ENCODE measurements around the gene CHI3L2. TPM values are rescaled to one million over a fixed set of nuclear protein-coding genes. Genes with fewer than 3 reads are reported as not detected.

The CHI3L2 gene
- total and polyA plus RNA-seq, 2 of the 4 experiments (the other 2 are of a cell fraction), result 0.18 to 0.19 TPM

DNA sequence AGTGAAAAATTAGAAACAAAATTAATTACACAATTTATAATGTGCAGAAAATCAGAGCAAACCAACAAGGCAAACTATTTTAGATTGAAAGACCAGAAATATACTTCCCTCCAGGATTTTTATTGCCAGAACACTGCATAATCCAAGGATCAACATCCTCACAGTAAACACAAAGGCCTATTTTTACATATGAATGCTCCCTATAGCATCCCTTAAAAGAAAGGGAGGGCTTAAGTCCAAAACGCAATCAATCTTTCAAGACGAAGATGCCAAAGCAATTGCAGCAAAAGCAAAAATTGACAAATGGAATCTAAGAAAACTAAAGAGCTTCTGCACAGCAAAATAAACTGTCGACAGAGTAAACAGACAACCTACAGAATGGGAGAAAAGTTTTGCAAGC lies 44.6 kb downstream of the CHI3L2 start:
- H3K9ac ChIP-seq (ENCODE audit: low read depth, low read length), result no peak overlapping the region
- H3K56ac ChIP-seq (ENCODE audit: extremely low read depth, insufficient read depth, low read length), result no peak overlapping the region
- no peak overlapping the region for H4K91ac ChIP-seq (ENCODE audit: insufficient read depth, low read depth, low read length)
- no peak overlapping the region for H2BK120ac ChIP-seq (ENCODE audit: low read depth, low read length)
- H2AK5ac ChIP-seq (ENCODE audit: low read depth, low read length), result no peak overlapping the region
- H3K27ac ChIP-seq (ENCODE audit: insufficient read depth, low read length), result no peak overlapping the region
- H3K23ac ChIP-seq (ENCODE audit: low read depth, low read length), result no peak overlapping the region
- no peak overlapping the region for H2BK20ac ChIP-seq (ENCODE audit: low read depth, low read length)
- H3K18ac ChIP-seq (ENCODE audit: low read depth, low read length), result no peak overlapping the region
- POLR2A ChIA-PET (ENCODE audit: unreplicated experiment), result no interaction called here
- DNase-seq, result no peak
- ATAC-seq (ENCODE audit: low read depth), result no peak
- no TSS peak for BruUV-seq (replicated peaks)
- H4K20me1 ChIP-seq (ENCODE audit: insufficient read depth, low read length), result no peaks in the 10 kb centered on the region
- H3K14ac ChIP-seq (replicated peaks; ENCODE audit: low read depth, low read length), result no peak overlapping the region
- no CpG with 5 or more reads among the region's 3 CpGs for WGBS, 2 experiments (ENCODE audit: extremely low coverage in 2 of 2, insufficient read length in 1 of 2)
- peaks cover 24% of the 10 kb centered on the region for H3K27me3 ChIP-seq (ENCODE audit: control insufficient read depth, insufficient read depth, low read length)
- peaks cover 2% of the 10 kb centered on the region; the same call in 1 of the 2 replicates for H3K9me3 ChIP-seq (ENCODE audit: control insufficient read depth, insufficient read depth, low read length)
- no peaks in the 10 kb centered on the region for H3K9me1 ChIP-seq (ENCODE audit: insufficient read depth, low read length)
- no peaks in the 10 kb centered on the region for H3K4me1 ChIP-seq (ENCODE audit: control insufficient read depth, insufficient read depth, low read length)
- H4K5ac ChIP-seq (ENCODE audit: low read depth, low read length), result no peak overlapping the region
- H3K4me3 ChIP-seq (ENCODE audit: insufficient read depth, low read depth, low read length), result no peak overlapping the region
- no peaks in the 10 kb centered on the region for H3K79me1 ChIP-seq (ENCODE audit: low read depth in 1 of 2, low read length in 2 of 2)
- H2BK15ac ChIP-seq (ENCODE audit: low read depth, low read length), result no peak overlapping the region
- no peak overlapping the region for H2AFZ ChIP-seq (replicated peaks; ENCODE audit: low read length, poor library complexity)
- dilution Hi-C loops (cut with HindIII; ENCODE audit: low sequenced_read_pairs, unreplicated experiment) (no loop called here), in situ Hi-C loops (cut with MboI; ENCODE audit: low sequenced_read_pairs) (no loop called here), intact Hi-C loops (cut with micrococcal nuclease) (no loop called here)
- CTCF ChIA-PET, result no interaction called here
- no peak overlapping the region for H4K8ac ChIP-seq (ENCODE audit: low read depth in 2 of 2, low read length in 2 of 2)
- no peaks in the 10 kb centered on the region for H3K36me3 ChIP-seq (ENCODE audit: control insufficient read depth, insufficient read depth, low read length)
- H2AK9ac ChIP-seq (replicated peaks; ENCODE audit: low read depth, low read length, poor library complexity), result no peak overlapping the region
- H2BK5ac ChIP-seq (ENCODE audit: low read depth, low read length, poor library complexity, severe bottlenecking), result no peak overlapping the region
- no peak overlapping the region for H3K4me2 ChIP-seq (ENCODE audit: low read depth, low read length)
- TF ChIP-seq MXI1 (IDR thresholded peaks at IDR 0.05; ENCODE audit: borderline replicate concordance, low read depth, low read length), result no peak
- TF ChIP-seq, protein P1, sequence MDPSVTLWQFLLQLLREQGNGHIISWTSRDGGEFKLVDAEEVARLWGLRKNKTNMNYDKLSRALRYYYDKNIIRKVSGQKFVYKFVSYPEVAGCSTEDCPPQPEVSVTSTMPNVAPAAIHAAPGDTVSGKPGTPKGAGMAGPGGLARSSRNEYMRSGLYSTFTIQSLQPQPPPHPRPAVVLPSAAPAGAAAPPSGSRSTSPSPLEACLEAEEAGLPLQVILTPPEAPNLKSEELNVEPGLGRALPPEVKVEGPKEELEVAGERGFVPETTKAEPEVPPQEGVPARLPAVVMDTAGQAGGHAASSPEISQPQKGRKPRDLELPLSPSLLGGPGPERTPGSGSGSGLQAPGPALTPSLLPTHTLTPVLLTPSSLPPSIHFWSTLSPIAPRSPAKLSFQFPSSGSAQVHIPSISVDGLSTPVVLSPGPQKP (IDR thresholded peaks at IDR 0.05; ENCODE audit: borderline replicate concordance, low read depth, low read length), result no peak
- TF ChIP-seq SMC3 (IDR thresholded peaks at IDR 0.05; ENCODE audit: low read depth, low read length), result no peak
- TF ChIP-seq RFX5 (IDR thresholded peaks at IDR 0.05; ENCODE audit: low read depth, low read length), result no peak
- no peak for TF ChIP-seq FOS (IDR thresholded peaks at IDR 0.05; ENCODE audit: low read depth, low read length)
- TF ChIP-seq, protein P2, sequence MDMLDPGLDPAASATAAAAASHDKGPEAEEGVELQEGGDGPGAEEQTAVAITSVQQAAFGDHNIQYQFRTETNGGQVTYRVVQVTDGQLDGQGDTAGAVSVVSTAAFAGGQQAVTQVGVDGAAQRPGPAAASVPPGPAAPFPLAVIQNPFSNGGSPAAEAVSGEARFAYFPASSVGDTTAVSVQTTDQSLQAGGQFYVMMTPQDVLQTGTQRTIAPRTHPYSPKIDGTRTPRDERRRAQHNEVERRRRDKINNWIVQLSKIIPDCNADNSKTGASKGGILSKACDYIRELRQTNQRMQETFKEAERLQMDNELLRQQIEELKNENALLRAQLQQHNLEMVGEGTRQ (IDR thresholded peaks at IDR 0.05; ENCODE audit: low read depth, low read length), result no peak
- no peak for TF ChIP-seq RCOR1 (IDR thresholded peaks at IDR 0.05; ENCODE audit: insufficient replicate concordance, low read length)
- no peak for TF ChIP-seq NFE2L2 (IDR thresholded peaks at IDR 0.05; ENCODE audit: low read depth, low read length)
- no peak for TF ChIP-seq POLR2A (IDR thresholded peaks at IDR 0.05; ENCODE audit: low read depth, low read length)
- TF ChIP-seq MAZ (IDR thresholded peaks at IDR 0.05; ENCODE audit: borderline replicate concordance, low read depth, low read length), result no peak
- no peak for TF ChIP-seq CEBPB (IDR thresholded peaks at IDR 0.05; ENCODE audit: low read depth, low read length)
- TF ChIP-seq, protein P3, sequence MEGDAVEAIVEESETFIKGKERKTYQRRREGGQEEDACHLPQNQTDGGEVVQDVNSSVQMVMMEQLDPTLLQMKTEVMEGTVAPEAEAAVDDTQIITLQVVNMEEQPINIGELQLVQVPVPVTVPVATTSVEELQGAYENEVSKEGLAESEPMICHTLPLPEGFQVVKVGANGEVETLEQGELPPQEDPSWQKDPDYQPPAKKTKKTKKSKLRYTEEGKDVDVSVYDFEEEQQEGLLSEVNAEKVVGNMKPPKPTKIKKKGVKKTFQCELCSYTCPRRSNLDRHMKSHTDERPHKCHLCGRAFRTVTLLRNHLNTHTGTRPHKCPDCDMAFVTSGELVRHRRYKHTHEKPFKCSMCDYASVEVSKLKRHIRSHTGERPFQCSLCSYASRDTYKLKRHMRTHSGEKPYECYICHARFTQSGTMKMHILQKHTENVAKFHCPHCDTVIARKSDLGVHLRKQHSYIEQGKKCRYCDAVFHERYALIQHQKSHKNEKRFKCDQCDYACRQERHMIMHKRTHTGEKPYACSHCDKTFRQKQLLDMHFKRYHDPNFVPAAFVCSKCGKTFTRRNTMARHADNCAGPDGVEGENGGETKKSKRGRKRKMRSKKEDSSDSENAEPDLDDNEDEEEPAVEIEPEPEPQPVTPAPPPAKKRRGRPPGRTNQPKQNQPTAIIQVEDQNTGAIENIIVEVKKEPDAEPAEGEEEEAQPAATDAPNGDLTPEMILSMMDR (conservative IDR thresholded peaks at IDR 0.05; ENCODE audit: low read depth, low read length), result no peak
- TF ChIP-seq MAFK (IDR thresholded peaks at IDR 0.05; ENCODE audit: low read depth, low read length), result no peak
- TF ChIP-seq RAD21 (IDR thresholded peaks at IDR 0.05; ENCODE audit: low read length), result no peak
- no peak for TF ChIP-seq BHLHE40 (IDR thresholded peaks at IDR 0.05; ENCODE audit: low read depth, low read length)
- no peak for TF ChIP-seq CHD1 (IDR thresholded peaks at IDR 0.05; ENCODE audit: low read depth, low read length)
- no peak overlapping the region for H3K4ac ChIP-seq (ENCODE audit: low read depth, low read length)
